Upper lobe of left lung (tissue), 6 donors: ENCODE results near the gene SYCP2L. TPM values are rescaled to one million over a fixed set of nuclear protein-coding genes. Genes with fewer than 3 reads are reported as not detected.

Source experiments
- ATAC-seq, 2 donors: fragments of 200-7000 bp; cut with Tn5 transposase; one replicate each; pipeline ENCODE4 v1.9.1; 2022; ENCODE audit warnings: mild to moderate bottlenecking in 2 of 2, moderate library complexity in 2 of 2; ENCODE audit not compliant: low FRiP score in 2 of 2
- DNase-seq, 2 donors: peaks; one replicate each; pipeline ENCODE4 v3.0.0-alpha.2; 2019 to 2020
- H3K27ac ChIP-seq, 4 donors: fragments of 200-600 bp; sonication (generic); one replicate each; pipeline ENCODE4 v1.5.1; 2016 to 2019
- H3K27me3 ChIP-seq, 4 donors: fragments of 200-600 bp; sonication (generic); one replicate each; pipeline ENCODE4 v1.5.1; 2017 to 2019
- H3K36me3 ChIP-seq, 4 donors: fragments of 200-600 bp; sonication (generic); one replicate each; pipeline ENCODE4 v1.5.1; 2016 to 2019
- H3K4me1 ChIP-seq, 4 donors: fragments of 200-600 bp; sonication (generic); one replicate each; pipeline ENCODE4 v1.5.1; 2018 to 2019
- H3K4me3 ChIP-seq, 4 donors: fragments of 200-600 bp; sonication (generic); one replicate each; pipeline ENCODE4 v1.5.1; 2017 to 2019; ENCODE audit warnings: mild to moderate bottlenecking in 2 of 4, moderate library complexity in 1 of 4
- H3K9me3 ChIP-seq, 4 donors: fragments of 200-600 bp; sonication (generic); one replicate each; pipeline ENCODE4 v1.5.1; 2018 to 2019
- EP300 ChIP-seq, 4 donors: sonication (generic); formaldehyde crosslinking; IDR thresholded peaks; one replicate each; pipeline ENCODE4 v1.5.1; 2017; ENCODE audit warnings: antibody characterized with exemption in 4 of 4, control low read depth in 2 of 4
- POLR2A ChIP-seq, 4 donors: fragments of 450-650 bp; IDR thresholded peaks; one replicate each; pipeline ENCODE4 v1.5.1; 2016 to 2017; ENCODE audit warnings: antibody characterized with exemption in 4 of 4, mild to moderate bottlenecking in 2 of 4
- POLR2AphosphoS5 ChIP-seq, 2 donors: sonication (generic); formaldehyde crosslinking; IDR thresholded peaks; one replicate each; pipeline ENCODE4 v1.5.1; 2017; ENCODE audit warnings: antibody characterized with exemption in 2 of 2
- WGBS, 2 donors: methylation state at CpG; one replicate each; pipeline ENCODE4 v1.1.5; 2017 to 2018; 5-methylcytosine and 5-hydroxymethylcytosine counted together
- total RNA-seq, 6 donors: library from RNA; depleted of rRNA in 4 of 6; stranded (reverse); fragments of >200 nt in 4 of 6; gene quantifications; one replicate each; pipeline versions ENCODE4 v1.1.0 to v1.2.1, GENCODE V29; 2016 to 2021
- TF ChIP-seq, protein P1 (sequence below), 6 experiments: fragments of 450-650 bp in 4 of 6; fragments of 200-600 bp in 2 of 6; sonication (generic) in 2 of 6; IDR thresholded peaks; one replicate each; pipeline ENCODE4 v1.5.1; 2016 to 2019; ENCODE audit warnings: antibody characterized with exemption in 6 of 6
- donor health status: DM: no; HTN: no; CAD: no; lungs with moderate emphysema.
- donor health status: DM: no; HTN: yes; CAD: no; lungs with severe emphysema.

Gene SYCP2L
- total RNA-seq, 6 donors from 2014 or later = 0.46 to 8.4 (median 1.6) TPM

DNA sequence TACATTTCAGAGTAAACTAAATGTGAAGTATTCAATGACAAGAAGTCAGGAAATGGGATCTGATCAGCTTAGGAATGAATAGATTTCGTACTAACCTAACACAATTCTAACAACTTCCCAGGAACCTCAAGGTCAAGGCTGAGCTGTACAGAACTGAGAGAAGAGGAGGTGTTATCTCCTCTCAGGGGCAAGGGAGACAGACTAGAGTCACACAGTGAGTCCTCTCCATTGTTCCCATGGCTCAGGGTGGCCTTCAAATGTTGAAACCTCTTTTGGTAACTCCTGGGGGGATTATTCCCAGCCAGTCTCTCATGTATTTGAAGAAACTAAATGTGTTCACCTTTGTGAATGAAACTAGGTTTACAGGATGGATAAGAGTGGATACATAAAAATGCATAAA lies 129.6 kb downstream of the SYCP2L start:
- no peaks in the 10 kb centered on the region for H3K36me3 ChIP-seq
- WGBS, 2 donors = 74 to 84% methylated on average over 1 of the region's 1 CpG
- H3K4me3 ChIP-seq = no peak overlapping the region
- DNase-seq (no peak), ATAC-seq (no peak)
- H3K27ac ChIP-seq = no peak overlapping the region
- no peaks in the 10 kb centered on the region for H3K4me1 ChIP-seq
- no peaks in the 10 kb centered on the region for H3K27me3 ChIP-seq
- no peaks in the 10 kb centered on the region for H3K9me3 ChIP-seq
- TF ChIP-seq POLR2A (IDR thresholded peaks at IDR 0.05) = no peak
- TF ChIP-seq EP300 (IDR thresholded peaks at IDR 0.05) = no peak
- TF ChIP-seq, protein P1, sequence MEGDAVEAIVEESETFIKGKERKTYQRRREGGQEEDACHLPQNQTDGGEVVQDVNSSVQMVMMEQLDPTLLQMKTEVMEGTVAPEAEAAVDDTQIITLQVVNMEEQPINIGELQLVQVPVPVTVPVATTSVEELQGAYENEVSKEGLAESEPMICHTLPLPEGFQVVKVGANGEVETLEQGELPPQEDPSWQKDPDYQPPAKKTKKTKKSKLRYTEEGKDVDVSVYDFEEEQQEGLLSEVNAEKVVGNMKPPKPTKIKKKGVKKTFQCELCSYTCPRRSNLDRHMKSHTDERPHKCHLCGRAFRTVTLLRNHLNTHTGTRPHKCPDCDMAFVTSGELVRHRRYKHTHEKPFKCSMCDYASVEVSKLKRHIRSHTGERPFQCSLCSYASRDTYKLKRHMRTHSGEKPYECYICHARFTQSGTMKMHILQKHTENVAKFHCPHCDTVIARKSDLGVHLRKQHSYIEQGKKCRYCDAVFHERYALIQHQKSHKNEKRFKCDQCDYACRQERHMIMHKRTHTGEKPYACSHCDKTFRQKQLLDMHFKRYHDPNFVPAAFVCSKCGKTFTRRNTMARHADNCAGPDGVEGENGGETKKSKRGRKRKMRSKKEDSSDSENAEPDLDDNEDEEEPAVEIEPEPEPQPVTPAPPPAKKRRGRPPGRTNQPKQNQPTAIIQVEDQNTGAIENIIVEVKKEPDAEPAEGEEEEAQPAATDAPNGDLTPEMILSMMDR (IDR thresholded peaks at IDR 0.05) = no peak
- TF ChIP-seq POLR2AphosphoS5 (IDR thresholded peaks at IDR 0.05) = no peak

GRCh38 chr6:11017090-11017489 lies 130.2 kb downstream of the SYCP2L start:
- TF ChIP-seq EP300 (IDR thresholded peaks at IDR 0.05) = no peak
- TF ChIP-seq, protein P1 (IDR thresholded peaks at IDR 0.05) = no peak
- TF ChIP-seq POLR2A (IDR thresholded peaks at IDR 0.05) = no peak
- TF ChIP-seq POLR2AphosphoS5 (IDR thresholded peaks at IDR 0.05) = no peak
- H3K9me3 ChIP-seq = no peaks in the 10 kb centered on the region
- no peaks in the 10 kb centered on the region for H3K36me3 ChIP-seq
- WGBS, 2 donors = 94 to 96% methylated on average over 3 of the region's 3 CpGs
- ATAC-seq (no peak), DNase-seq (no peak)
- H3K27ac ChIP-seq = no peak overlapping the region
- no peaks in the 10 kb centered on the region for H3K4me1 ChIP-seq
- H3K4me3 ChIP-seq = no peak overlapping the region
- no peaks in the 10 kb centered on the region for H3K27me3 ChIP-seq

GRCh38 chr6:11018225-11018624 lies 131.4 kb downstream of the SYCP2L start:
- Histone ChIP-seq H3K27me3 (no peaks in the 10 kb centered on the region), H3K27ac (no peak overlapping the region), H3K4me1 (no peaks in the 10 kb centered on the region), H3K36me3 (no peaks in the 10 kb centered on the region), H3K4me3 (no peak overlapping the region), H3K9me3 (no peaks in the 10 kb centered on the region)
- no peak for ATAC-seq
- DNase-seq = no peak
- TF ChIP-seq EP300 (IDR thresholded peaks at IDR 0.05) (no peak), POLR2AphosphoS5 (IDR thresholded peaks at IDR 0.05) (no peak), POLR2A (IDR thresholded peaks at IDR 0.05) (no peak)
- TF ChIP-seq, protein P1 (IDR thresholded peaks at IDR 0.05) = no peak
- WGBS, 2 donors = 94 to 97% methylated on average over 2 of the region's 2 CpGs

- Histone ChIP-seq H3K4me3 (no peak overlapping the region), H3K4me1 (no peaks in the 10 kb centered on the region), H3K27me3 (no peaks in the 10 kb centered on the region), H3K27ac (no peak overlapping the region), H3K36me3 (no peaks in the 10 kb centered on the region), H3K9me3 (no peaks in the 10 kb centered on the region)
- 54 to 59% methylated on average over 2 of the region's 2 CpGs for WGBS, 2 donors
- TF ChIP-seq EP300 (IDR thresholded peaks at IDR 0.05) (no peak), POLR2A (IDR thresholded peaks at IDR 0.05) (no peak), POLR2AphosphoS5 (IDR thresholded peaks at IDR 0.05) (no peak)
- TF ChIP-seq, protein P1 (IDR thresholded peaks at IDR 0.05) = no peak
- no peak for DNase-seq
- ATAC-seq = no peak
These were observed 134.2 kb downstream of the SYCP2L start for GRCh38 chr6:11021003-11021402.

DNA sequence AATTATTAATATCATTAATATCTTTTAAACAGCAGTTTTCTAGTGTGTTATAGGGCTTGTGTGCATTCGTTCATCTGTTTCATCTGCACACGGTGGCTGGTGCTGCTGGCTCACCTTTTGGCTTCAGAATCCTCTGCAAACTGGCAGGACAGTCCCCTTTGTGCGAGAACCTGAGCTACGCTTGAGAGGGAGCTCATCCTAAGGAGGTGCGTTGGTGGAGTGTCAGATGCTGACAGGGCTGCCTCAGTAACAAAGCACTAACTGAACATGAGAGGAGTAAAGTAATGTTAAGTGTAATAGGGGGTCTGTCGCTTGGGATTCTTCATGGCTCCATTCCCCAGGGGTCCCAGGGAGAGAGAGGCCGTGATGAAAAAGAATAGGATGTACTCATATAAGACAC lies 134.9 kb downstream of the SYCP2L start:
- Histone ChIP-seq H3K9me3 (no peaks in the 10 kb centered on the region), H3K4me3 (no peak overlapping the region), H3K4me1 (no peaks in the 10 kb centered on the region), H3K36me3 (no peaks in the 10 kb centered on the region), H3K27ac (no peak overlapping the region), H3K27me3 (no peaks in the 10 kb centered on the region)
- DNase-seq (no peak), ATAC-seq (no peak)
- TF ChIP-seq POLR2A (IDR thresholded peaks at IDR 0.05) = no peak
- no peak for TF ChIP-seq EP300 (IDR thresholded peaks at IDR 0.05)
- no peak for TF ChIP-seq POLR2AphosphoS5 (IDR thresholded peaks at IDR 0.05)
- TF ChIP-seq, protein P1 (IDR thresholded peaks at IDR 0.05) = no peak
- 73 to 79% methylated on average over 7 of the region's 7 CpGs for WGBS, 2 donors
